Activated CD8-positive, alpha-beta T cell treated with anti-CD3 and anti-CD28 coated beads for 36 hours (primary cell): ENCODE data around the gene ASTN2. TPM values are rescaled to one million over a fixed set of nuclear protein-coding genes. Genes with fewer than 3 reads are reported as not detected.

Experiments
- ATAC-seq: fragments of 200-7000 bp; cut with Tn5 transposase; one replicate; pipeline ENCODE4 v1.10.0; 2021; ENCODE audit warnings: mild to moderate bottlenecking, moderate library complexity
- CTCF ChIA-PET: fragments of 350-600 bp; sonication (Branson Sonifier 250); formaldehyde crosslinking; loops from one replicate; lab custom pipeline; 2021; ENCODE audit warnings: antibody characterized with exemption; lab: Charles Lee
- POLR2A ChIA-PET: fragments of 350-600 bp; sonication (Branson Sonifier 250); formaldehyde crosslinking; loops from one replicate; lab custom pipeline; 2021; ENCODE audit warnings: antibody characterized with exemption; lab: Charles Lee
- DNase-seq: peaks from one replicate; pipeline ENCODE4 v3.0.0-alpha.2; 2020
- H3K27ac Mint-ChIP-seq: one replicate; pipeline ENCODE4 v1.8.0; 2021; ENCODE audit warnings: mild to moderate bottlenecking, mixed read lengths
- H3K27me3 Mint-ChIP-seq: one replicate; pipeline ENCODE4 v1.8.0; 2021; ENCODE audit warnings: mixed read lengths
- H3K36me3 Mint-ChIP-seq: one replicate; pipeline ENCODE4 v1.8.0; 2021; ENCODE audit warnings: low read depth, mixed read lengths
- H3K4me1 Mint-ChIP-seq: one replicate; pipeline ENCODE4 v1.8.0; 2021; ENCODE audit warnings: low read depth, mixed read lengths
- H3K4me3 Mint-ChIP-seq: one replicate; pipeline ENCODE4 v1.8.0; 2021; ENCODE audit warnings: mild to moderate bottlenecking, moderate library complexity, mixed read lengths
- H3K9me3 Mint-ChIP-seq: one replicate; pipeline ENCODE4 v1.8.0; 2021; ENCODE audit warnings: mixed read lengths
- intact Hi-C: fragments of 100-400 bp; cut with micrococcal nuclease; formaldehyde crosslinking; loops from one replicate; pipeline ENCODE4 v1.10.0; 2022
- total RNA-seq, 2 experiments: library from RNA; stranded (reverse); gene quantifications; one replicate each; pipeline ENCODE4 v1.2.3, GENCODE V29; 2021
- TF ChIP-seq, protein P1 (sequence below): fragments of 200-600 bp; IDR thresholded peaks from one replicate; pipeline ENCODE4 v1.8.0; 2022; ENCODE audit warnings: antibody characterized with exemption, mild to moderate bottlenecking

The ASTN2 gene
- total RNA-seq, 2 experiments from 2014 or later = 5.2 to 5.7 TPM

DNA sequence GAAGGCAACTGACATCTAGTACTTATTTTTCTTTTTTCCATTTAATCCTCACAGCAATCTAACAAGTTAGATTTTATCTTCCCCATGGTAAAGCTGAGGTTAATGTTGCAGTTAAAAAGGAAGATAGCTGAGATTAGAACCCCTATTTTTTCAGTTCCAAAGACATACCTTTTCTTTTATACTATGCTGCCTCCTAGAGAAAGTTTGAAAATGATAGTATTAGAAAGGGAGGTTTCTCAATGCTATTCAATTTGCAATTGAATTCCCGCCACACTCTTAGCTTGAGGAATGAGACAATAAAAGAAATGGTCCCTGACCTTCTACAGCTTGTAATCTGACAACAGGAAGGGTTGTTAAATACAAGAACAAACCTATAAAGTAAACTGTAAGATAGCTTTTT lies 923.6 kb downstream of the ASTN2 start:
- H3K27me3 Mint-ChIP-seq = no peaks in the 10 kb centered on the region
- H3K4me1 Mint-ChIP-seq = no peaks in the 10 kb centered on the region
- no peak overlapping the region for H3K4me3 Mint-ChIP-seq
- POLR2A ChIA-PET = interaction anchor here (0.6 kb wide), 1 partner anchor 10 kb away, joined by 3 read pairs; no protein-coding TSS in a partner anchor
- no peaks in the 10 kb centered on the region for H3K9me3 Mint-ChIP-seq
- ATAC-seq = no peak
- CTCF ChIA-PET = no interaction called here
- intact Hi-C loops = loop anchor here (10.0 kb wide), 1 partner anchor 896 kb away; no protein-coding TSS in a partner anchor
- TF ChIP-seq, protein P1, sequence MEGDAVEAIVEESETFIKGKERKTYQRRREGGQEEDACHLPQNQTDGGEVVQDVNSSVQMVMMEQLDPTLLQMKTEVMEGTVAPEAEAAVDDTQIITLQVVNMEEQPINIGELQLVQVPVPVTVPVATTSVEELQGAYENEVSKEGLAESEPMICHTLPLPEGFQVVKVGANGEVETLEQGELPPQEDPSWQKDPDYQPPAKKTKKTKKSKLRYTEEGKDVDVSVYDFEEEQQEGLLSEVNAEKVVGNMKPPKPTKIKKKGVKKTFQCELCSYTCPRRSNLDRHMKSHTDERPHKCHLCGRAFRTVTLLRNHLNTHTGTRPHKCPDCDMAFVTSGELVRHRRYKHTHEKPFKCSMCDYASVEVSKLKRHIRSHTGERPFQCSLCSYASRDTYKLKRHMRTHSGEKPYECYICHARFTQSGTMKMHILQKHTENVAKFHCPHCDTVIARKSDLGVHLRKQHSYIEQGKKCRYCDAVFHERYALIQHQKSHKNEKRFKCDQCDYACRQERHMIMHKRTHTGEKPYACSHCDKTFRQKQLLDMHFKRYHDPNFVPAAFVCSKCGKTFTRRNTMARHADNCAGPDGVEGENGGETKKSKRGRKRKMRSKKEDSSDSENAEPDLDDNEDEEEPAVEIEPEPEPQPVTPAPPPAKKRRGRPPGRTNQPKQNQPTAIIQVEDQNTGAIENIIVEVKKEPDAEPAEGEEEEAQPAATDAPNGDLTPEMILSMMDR = no peak
- DNase-seq = no peak
- no peak overlapping the region for H3K27ac Mint-ChIP-seq
- no peaks in the 10 kb centered on the region for H3K36me3 Mint-ChIP-seq

DNA sequence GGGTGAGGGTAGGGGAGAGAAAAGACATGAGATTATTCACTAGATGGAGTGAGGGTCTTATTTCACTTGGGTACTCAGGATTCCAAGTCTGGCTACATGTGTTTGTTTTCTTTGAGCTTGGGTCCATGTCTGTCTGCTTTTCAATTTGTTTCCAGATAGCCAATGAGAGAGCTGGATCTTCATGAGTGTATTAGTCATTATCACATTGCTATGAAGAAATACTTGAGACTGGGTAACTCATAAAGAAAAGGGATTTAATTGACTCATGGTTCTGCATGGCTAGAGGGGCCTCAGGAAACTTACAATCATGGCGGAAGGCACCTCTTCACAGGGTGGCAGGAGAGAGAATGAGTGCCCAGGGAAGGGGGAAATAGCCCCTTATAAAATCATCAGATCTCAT lies 924.5 kb downstream of the ASTN2 start:
- no peak overlapping the region for H3K4me3 Mint-ChIP-seq
- ChIA-PET CTCF (no interaction called here), POLR2A (no interaction called here)
- H3K27me3 Mint-ChIP-seq = no peaks in the 10 kb centered on the region
- intact Hi-C loops = loop anchor here (10.0 kb wide), 1 partner anchor 896 kb away; no protein-coding TSS in a partner anchor
- ATAC-seq (no peak), DNase-seq (no peak)
- no peaks in the 10 kb centered on the region for H3K36me3 Mint-ChIP-seq
- TF ChIP-seq, protein P1 = no peak
- H3K27ac Mint-ChIP-seq = no peak overlapping the region
- H3K4me1 Mint-ChIP-seq = no peaks in the 10 kb centered on the region
- H3K9me3 Mint-ChIP-seq = no peaks in the 10 kb centered on the region

DNA sequence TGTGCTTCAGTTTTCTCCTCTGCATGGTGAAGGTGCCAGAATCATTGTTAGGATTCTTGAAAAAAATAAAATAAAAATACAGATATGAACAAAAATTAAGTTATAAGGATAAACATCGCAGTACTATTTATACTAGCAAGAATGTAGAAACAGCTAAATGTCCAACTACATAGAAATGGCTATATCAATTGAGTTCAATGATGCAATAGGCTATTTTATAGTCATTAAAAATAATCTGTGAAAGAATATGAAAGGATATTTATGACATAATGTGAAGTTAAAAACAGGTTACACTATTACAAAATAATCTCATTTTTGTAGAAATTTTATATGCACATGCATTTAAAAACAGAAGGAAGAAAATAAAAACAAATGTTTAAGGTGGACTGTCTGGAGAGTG lies 926.5 kb downstream of the ASTN2 start:
- Mint-ChIP-seq H3K27ac (no peak overlapping the region), H3K4me3 (no peak overlapping the region), H3K9me3 (no peaks in the 10 kb centered on the region), H3K27me3 (no peaks in the 10 kb centered on the region), H3K36me3 (no peaks in the 10 kb centered on the region), H3K4me1 (no peaks in the 10 kb centered on the region)
- TF ChIP-seq, protein P1 = no peak
- ChIA-PET POLR2A (no interaction called here), CTCF (no interaction called here)
- ATAC-seq (no peak), DNase-seq (no peak)
- intact Hi-C loops = no loop called here

DNA sequence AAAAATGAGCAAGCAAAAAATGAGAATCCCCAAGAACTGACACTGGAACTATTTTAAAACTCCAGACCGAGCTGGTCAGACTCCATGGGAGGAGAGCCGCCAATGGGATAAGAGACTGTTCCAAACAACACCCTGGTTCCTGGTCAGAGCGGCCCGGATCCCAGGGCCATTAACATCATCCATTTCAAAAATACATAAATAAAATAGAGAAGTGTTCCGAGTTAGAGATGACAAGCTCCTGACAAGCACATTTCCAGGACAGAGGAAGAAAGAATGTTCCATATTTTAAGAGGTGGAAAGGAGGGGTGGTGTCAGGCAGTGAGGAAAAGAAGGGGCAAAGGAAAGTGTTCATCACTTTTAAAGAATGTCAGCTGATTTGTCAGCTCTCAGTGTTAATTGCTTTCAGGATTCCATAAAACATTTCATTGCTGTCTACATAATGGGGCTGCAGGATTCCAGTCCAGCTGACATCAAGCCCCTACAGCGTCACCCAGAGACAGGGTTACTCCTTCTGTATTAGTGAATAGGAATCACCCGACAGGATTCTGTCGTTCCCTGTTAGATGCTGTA lies 930.3 kb downstream of the ASTN2 start:
- no peak for ATAC-seq
- TF ChIP-seq, protein P1 = no peak
- Mint-ChIP-seq H3K9me3 (no peaks in the 10 kb centered on the region), H3K36me3 (no peaks in the 10 kb centered on the region), H3K27ac (no peak overlapping the region), H3K4me1 (no peaks in the 10 kb centered on the region), H3K4me3 (no peak overlapping the region), H3K27me3 (no peaks in the 10 kb centered on the region)
- intact Hi-C loops = no loop called here
- ChIA-PET CTCF (no interaction called here), POLR2A (no interaction called here)
- no peak for DNase-seq

DNA sequence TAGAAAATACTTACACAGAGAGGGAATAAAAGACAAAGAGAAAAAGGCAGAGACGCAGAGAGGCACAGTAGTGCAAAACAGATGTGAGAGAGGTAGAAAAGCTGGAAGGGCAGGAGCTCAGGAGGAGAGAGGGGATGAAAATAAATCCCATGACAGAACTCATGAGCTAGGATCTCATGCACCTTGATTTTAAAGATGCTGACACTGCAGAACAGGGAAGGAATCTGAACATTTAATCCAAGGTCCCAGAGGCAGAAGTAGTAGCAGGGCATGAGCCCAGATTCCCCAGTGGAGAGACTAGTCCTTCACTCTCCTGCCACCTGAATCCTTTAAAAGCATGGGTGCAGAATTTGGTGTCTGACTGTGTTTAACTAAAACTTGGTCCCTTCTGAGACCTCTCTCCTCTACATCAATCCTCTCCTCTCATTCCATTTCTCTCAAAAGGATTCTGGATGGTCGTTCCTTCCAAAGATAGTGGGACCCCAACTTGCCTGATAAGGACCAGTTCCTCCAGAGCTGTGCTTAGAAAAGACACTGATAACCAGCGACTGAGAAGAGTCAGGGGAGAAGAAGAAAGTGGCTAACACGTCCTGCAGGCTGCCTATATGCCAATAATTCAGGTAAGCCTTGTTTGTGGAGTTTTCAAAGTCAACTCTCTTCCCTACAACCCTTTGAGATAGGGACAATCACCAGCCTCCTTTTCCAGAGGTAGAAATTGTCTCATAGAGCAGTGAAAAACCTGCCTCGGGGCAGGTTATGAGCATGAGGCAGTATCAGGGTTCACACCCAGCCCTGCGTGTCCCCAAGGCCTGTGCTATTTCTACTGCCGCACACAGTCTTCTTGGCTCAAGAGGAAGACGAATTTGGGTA lies 931.0 kb downstream of the ASTN2 start:
- Mint-ChIP-seq H3K4me1 (no peaks in the 10 kb centered on the region), H3K36me3 (no peaks in the 10 kb centered on the region), H3K27me3 (no peaks in the 10 kb centered on the region), H3K4me3 (no peak overlapping the region), H3K27ac (no peak overlapping the region), H3K9me3 (no peaks in the 10 kb centered on the region)
- ATAC-seq = no peak
- no peak for DNase-seq
- intact Hi-C loops = no loop called here
- POLR2A ChIA-PET = no interaction called here
- CTCF ChIA-PET = no interaction called here
- TF ChIP-seq, protein P1 = no peak
